Natural killer cell (primary cell): ENCODE results near the gene MSGN1. TPM values are rescaled to one million over a fixed set of nuclear protein-coding genes. Genes with fewer than 3 reads are reported as not detected.

ENCODE experiments used
- ATAC-seq, 3 donors: fragments of 150-1000 bp in 2 of 3; fragments of 200-7000 bp in 1 of 3; cut with Tn5 transposase; 1 replicate in 1 of 3; 2 replicates in 2 of 3; pipeline ENCODE4 v1.10.0; 2021; ENCODE audit warnings: mild to moderate bottlenecking in 2 of 3, moderate library complexity in 2 of 3
- DNase-seq, 2 donors: peaks; one replicate each; pipeline versions ENCODE4 v3.0.0 to v3.0.0-alpha.2; 2013 to 2021; ENCODE audit warnings: mixed read lengths in 1 of 2
- H3K27ac ChIP-seq: one replicate; pipeline ENCODE4 v1.5.1; 2013; ENCODE audit warnings: mild to moderate bottlenecking, low read length
- H3K27me3 ChIP-seq: one replicate; pipeline ENCODE4 v1.6.1; 2013; ENCODE audit warnings: low read length; ENCODE audit not compliant: control insufficient read depth, insufficient read depth
- H3K36me3 ChIP-seq: one replicate; pipeline ENCODE4 v1.6.1; 2013; ENCODE audit warnings: low read length; ENCODE audit not compliant: control insufficient read depth, insufficient read depth
- H3K4me1 ChIP-seq: one replicate; pipeline ENCODE4 v1.6.1; 2013; ENCODE audit warnings: low read length; ENCODE audit not compliant: control insufficient read depth, insufficient read depth
- H3K4me3 ChIP-seq: one replicate; pipeline ENCODE4 v1.5.1; 2013; ENCODE audit warnings: low read length
- H3K9me3 ChIP-seq: one replicate; pipeline ENCODE4 v1.6.1; 2013; ENCODE audit warnings: low read length; ENCODE audit not compliant: control insufficient read depth, insufficient read depth
- H3K27ac Mint-ChIP-seq, 2 donors: one replicate each; pipeline ENCODE4 v1.8.0; 2022; ENCODE audit warnings: mild to moderate bottlenecking in 2 of 2, mixed read lengths in 2 of 2, moderate library complexity in 1 of 2
- H3K27me3 Mint-ChIP-seq, 2 donors: one replicate each; pipeline ENCODE4 v1.8.0; 2022; ENCODE audit warnings: low read depth in 2 of 2, mixed read lengths in 2 of 2
- H3K36me3 Mint-ChIP-seq: one replicate; pipeline ENCODE4 v1.8.0; 2022; ENCODE audit warnings: mixed read lengths
- H3K4me1 Mint-ChIP-seq, 2 donors: one replicate each; pipeline ENCODE4 v1.8.0; 2022; ENCODE audit warnings: mixed read lengths in 2 of 2
- H3K4me3 Mint-ChIP-seq: one replicate; pipeline ENCODE4 v1.8.0; 2022; ENCODE audit warnings: mild to moderate bottlenecking, moderate library complexity, mixed read lengths
- H3K9me3 Mint-ChIP-seq, 2 donors: one replicate each; pipeline ENCODE4 v1.8.0; 2022; ENCODE audit warnings: mixed read lengths in 2 of 2
- CTCF ChIP-seq: fragments of 200-600 bp; IDR thresholded peaks from one replicate; pipeline ENCODE4 v1.8.0; 2022; ENCODE audit warnings: antibody characterized with exemption
- WGBS: methylation state at CpG from one replicate; pipeline ENCODE4 v1.1.7; 2013; ENCODE audit warnings: missing lambda C conversion rate; ENCODE audit not compliant: insufficient coverage; 5-methylcytosine and 5-hydroxymethylcytosine counted together
- intact Hi-C: fragments of 100-400 bp; cut with micrococcal nuclease; formaldehyde crosslinking; loops from one replicate; pipeline ENCODE4 v1.14.2; 2022
- total RNA-seq, 4 donors: library from RNA; stranded (reverse); fragments of 120-200 nt in 1 of 4; gene quantifications; one replicate each; pipeline versions ENCODE4 v1.2.3 to v1.2.4, GENCODE V29; 2013 to 2022

Gene MSGN1
- total RNA-seq, 3 donors from 2014 or later (not counting 1 experiment from before 2014, with no cell fraction given): not detected

- Histone ChIP-seq H3K4me1 (no peaks in the 10 kb centered on the region), H3K27me3 (peaks cover 5% of the 10 kb centered on the region), H3K4me3 (no peak overlapping the region), H3K27ac (no peak overlapping the region), H3K36me3 (no peaks in the 10 kb centered on the region), H3K9me3 (no peaks in the 10 kb centered on the region)
- intact Hi-C loops: no loop called here
- TF ChIP-seq CTCF: no peak
- H3K4me1 Mint-ChIP-seq: no peaks in the 10 kb centered on the region
- DNase-seq (no peak), ATAC-seq (no peak)
- H3K27me3 Mint-ChIP-seq: peaks cover 19 to 32% of the 10 kb centered on the region in 2 donors
- no peaks in the 10 kb centered on the region for H3K9me3 Mint-ChIP-seq
- 91% methylated on average over 3 of the region's 4 CpGs for WGBS
- no peak overlapping the region for H3K27ac Mint-ChIP-seq
- H3K4me3 Mint-ChIP-seq: no peak overlapping the region
- no peaks in the 10 kb centered on the region for H3K36me3 Mint-ChIP-seq
Measured at GRCh38 chr2:17788773-17789172, 27.5 kb upstream of the MSGN1 start.

GRCh38 chr2:17790536-17790935 is 25.7 kb upstream of the MSGN1 start:
- Mint-ChIP-seq H3K27me3 (peaks cover 28 to 35% of the 10 kb centered on the region in 2 donors), H3K9me3 (no peaks in the 10 kb centered on the region), H3K4me3 (no peak overlapping the region), H3K27ac (no peak overlapping the region), H3K36me3 (no peaks in the 10 kb centered on the region), H3K4me1 (no peaks in the 10 kb centered on the region)
- ATAC-seq: no peak
- Histone ChIP-seq H3K9me3 (no peaks in the 10 kb centered on the region), H3K4me1 (no peaks in the 10 kb centered on the region), H3K36me3 (no peaks in the 10 kb centered on the region), H3K27ac (no peak overlapping the region), H3K27me3 (peaks cover 5% of the 10 kb centered on the region), H3K4me3 (no peak overlapping the region)
- intact Hi-C loops: no loop called here
- no peak for DNase-seq
- TF ChIP-seq CTCF: no peak
- WGBS: 33% methylated on average over 1 of the region's 1 CpG

- 34% methylated on average over 5 of the region's 5 CpGs for WGBS
- Histone ChIP-seq H3K27me3 (peaks cover 5% of the 10 kb centered on the region), H3K9me3 (no peaks in the 10 kb centered on the region), H3K27ac (no peak overlapping the region), H3K4me1 (no peaks in the 10 kb centered on the region), H3K4me3 (no peak overlapping the region), H3K36me3 (no peaks in the 10 kb centered on the region)
- no peak for ATAC-seq
- H3K4me1 Mint-ChIP-seq: no peaks in the 10 kb centered on the region
- H3K27ac Mint-ChIP-seq: no peak overlapping the region
- no peaks in the 10 kb centered on the region for H3K36me3 Mint-ChIP-seq
- TF ChIP-seq CTCF: no peak
- H3K4me3 Mint-ChIP-seq: no peak overlapping the region
- intact Hi-C loops: no loop called here
- H3K9me3 Mint-ChIP-seq: no peaks in the 10 kb centered on the region
- DNase-seq: no peak
- H3K27me3 Mint-ChIP-seq: peaks cover 29 to 35% of the 10 kb centered on the region in 2 donors
Measured at GRCh38 chr2:17791121-17791816, 25.0 kb upstream of the MSGN1 start.

GRCh38 chr2:17791817-17792130 is 24.5 kb upstream of the MSGN1 start:
- H3K9me3 Mint-ChIP-seq: no peaks in the 10 kb centered on the region
- H3K27me3 ChIP-seq: peaks cover 5% of the 10 kb centered on the region
- DNase-seq (no peak), ATAC-seq (no peak)
- no peaks in the 10 kb centered on the region for H3K4me1 Mint-ChIP-seq
- WGBS: 80% methylated on average over 1 of the region's 2 CpGs
- no peak overlapping the region for H3K27ac ChIP-seq
- H3K36me3 ChIP-seq: no peaks in the 10 kb centered on the region
- no peaks in the 10 kb centered on the region for H3K9me3 ChIP-seq
- H3K36me3 Mint-ChIP-seq: no peaks in the 10 kb centered on the region
- H3K27me3 Mint-ChIP-seq: peaks cover 29 to 35% of the 10 kb centered on the region in 2 donors
- intact Hi-C loops: no loop called here
- H3K4me1 ChIP-seq: no peaks in the 10 kb centered on the region
- H3K4me3 Mint-ChIP-seq: no peak overlapping the region
- H3K4me3 ChIP-seq: no peak overlapping the region
- no peak overlapping the region for H3K27ac Mint-ChIP-seq
- no peak for TF ChIP-seq CTCF
